Stomach (tissue), 4 donors: ENCODE results near the gene FPR3.

Experiments used
- CTCF ChIP-seq, 7 experiments: fragments of 450-650 bp in 4 of 7; fragments of 200-600 bp in 3 of 7; sonication (generic) in 3 of 7; IDR thresholded peaks; one replicate each; pipeline ENCODE4 v1.5.1; 2016 to 2019; ENCODE audit warnings: antibody characterized with exemption in 7 of 7, control low read depth in 2 of 7, mild to moderate bottlenecking in 1 of 7
- EP300 ChIP-seq: sonication (generic); formaldehyde crosslinking; IDR thresholded peaks from one replicate; pipeline ENCODE4 v1.6.1; 2017; ENCODE audit warnings: antibody characterized with exemption
- POLR2A ChIP-seq, 4 donors: fragments of 450-650 bp; IDR thresholded peaks; one replicate each; pipeline ENCODE4 v1.6.1; 2016; ENCODE audit warnings: antibody characterized with exemption in 4 of 4, control low read depth in 2 of 4, mild to moderate bottlenecking in 1 of 4, moderate library complexity in 1 of 4
- POLR2AphosphoS5 ChIP-seq, 3 donors: sonication (generic); formaldehyde crosslinking; IDR thresholded peaks; one replicate each; pipeline ENCODE4 v1.6.1; 2016; ENCODE audit warnings: antibody characterized with exemption in 3 of 3

- TF ChIP-seq POLR2A (IDR thresholded peaks at IDR 0.05) (no peak), EP300 (no peak), CTCF (IDR thresholded peaks at IDR 0.05) (no peak), POLR2AphosphoS5 (IDR thresholded peaks at IDR 0.05) (no peak)
These were observed 7.8 kb downstream of the FPR3 start for GRCh38 chr19:51802775-51803174.
